ENCODE measurements around the gene TEX29. TPM values are rescaled to one million over a fixed set of nuclear protein-coding genes. Genes with fewer than 3 reads are reported as not detected.

The TEX29 gene
- total RNA-seq, 4 donors from 2014 or later, result not detected

DNA sequence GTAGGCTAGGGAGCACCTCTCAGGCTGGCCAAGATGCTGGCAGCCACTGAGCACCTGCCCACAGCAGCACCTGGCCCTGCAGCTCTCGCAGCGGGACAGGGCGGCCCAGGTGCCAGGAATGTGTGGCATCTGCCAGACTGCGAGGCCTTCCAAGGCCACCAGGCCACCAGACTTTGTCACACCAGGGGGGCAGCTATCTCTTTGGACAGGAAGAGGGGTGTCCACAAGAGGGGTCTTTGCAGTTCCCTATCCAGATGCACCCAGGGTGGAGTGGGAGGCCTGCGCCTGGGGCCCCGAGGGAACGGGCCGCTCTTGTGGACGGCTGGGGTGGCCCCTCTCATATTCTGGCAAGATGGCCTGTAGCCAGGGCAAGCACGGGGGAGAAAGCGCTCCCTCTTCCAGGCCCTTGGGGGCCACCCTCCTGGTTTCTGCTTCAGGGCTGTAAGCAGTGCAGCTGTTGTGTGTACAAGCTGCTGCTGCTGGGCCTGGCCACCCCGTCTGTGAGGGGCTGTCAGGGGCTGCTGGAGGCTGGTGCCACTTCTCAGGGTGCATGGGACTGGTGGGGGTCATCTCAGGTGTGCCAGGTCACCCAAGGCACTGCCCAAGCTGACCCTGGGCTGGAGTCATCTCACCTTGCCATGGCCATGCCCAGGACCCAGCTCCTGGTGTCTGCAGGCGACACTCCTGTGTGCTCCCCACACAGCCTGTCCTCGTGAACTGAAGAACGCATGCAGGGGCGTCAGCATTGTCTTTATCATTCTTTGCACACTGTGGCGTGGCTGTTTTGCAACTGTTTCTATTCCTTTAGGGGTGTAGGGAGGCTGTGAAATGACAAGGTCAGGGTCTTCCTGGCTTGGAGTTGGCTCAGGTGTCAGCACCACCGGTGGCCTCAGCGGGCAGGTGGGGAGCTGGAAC is 1.8 kb downstream of the TEX29 start:
- TF ChIP-seq POLR2A (IDR thresholded peaks at IDR 0.05), result no peak
- TF ChIP-seq, protein P1, sequence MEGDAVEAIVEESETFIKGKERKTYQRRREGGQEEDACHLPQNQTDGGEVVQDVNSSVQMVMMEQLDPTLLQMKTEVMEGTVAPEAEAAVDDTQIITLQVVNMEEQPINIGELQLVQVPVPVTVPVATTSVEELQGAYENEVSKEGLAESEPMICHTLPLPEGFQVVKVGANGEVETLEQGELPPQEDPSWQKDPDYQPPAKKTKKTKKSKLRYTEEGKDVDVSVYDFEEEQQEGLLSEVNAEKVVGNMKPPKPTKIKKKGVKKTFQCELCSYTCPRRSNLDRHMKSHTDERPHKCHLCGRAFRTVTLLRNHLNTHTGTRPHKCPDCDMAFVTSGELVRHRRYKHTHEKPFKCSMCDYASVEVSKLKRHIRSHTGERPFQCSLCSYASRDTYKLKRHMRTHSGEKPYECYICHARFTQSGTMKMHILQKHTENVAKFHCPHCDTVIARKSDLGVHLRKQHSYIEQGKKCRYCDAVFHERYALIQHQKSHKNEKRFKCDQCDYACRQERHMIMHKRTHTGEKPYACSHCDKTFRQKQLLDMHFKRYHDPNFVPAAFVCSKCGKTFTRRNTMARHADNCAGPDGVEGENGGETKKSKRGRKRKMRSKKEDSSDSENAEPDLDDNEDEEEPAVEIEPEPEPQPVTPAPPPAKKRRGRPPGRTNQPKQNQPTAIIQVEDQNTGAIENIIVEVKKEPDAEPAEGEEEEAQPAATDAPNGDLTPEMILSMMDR (IDR thresholded peaks at IDR 0.05), result no peak
- no peaks in the 10 kb centered on the region for H3K4me1 ChIP-seq
- intact Hi-C loops (cut with DNase I), result no loop called here
- no peaks in the 10 kb centered on the region for H3K36me3 ChIP-seq
- H3K27ac ChIP-seq, result no peak overlapping the region
- no peaks in the 10 kb centered on the region for H3K9me3 ChIP-seq
- H3K4me3 ChIP-seq (replicated peaks in 1 of 3), result no peak overlapping the region
- H3K27me3 ChIP-seq, result no peaks in the 10 kb centered on the region
- no peak for DNase-seq
- WGBS, 2 donors, result 81 to 83% methylated on average over 10 to 17 of the region's 19 CpGs

DNA sequence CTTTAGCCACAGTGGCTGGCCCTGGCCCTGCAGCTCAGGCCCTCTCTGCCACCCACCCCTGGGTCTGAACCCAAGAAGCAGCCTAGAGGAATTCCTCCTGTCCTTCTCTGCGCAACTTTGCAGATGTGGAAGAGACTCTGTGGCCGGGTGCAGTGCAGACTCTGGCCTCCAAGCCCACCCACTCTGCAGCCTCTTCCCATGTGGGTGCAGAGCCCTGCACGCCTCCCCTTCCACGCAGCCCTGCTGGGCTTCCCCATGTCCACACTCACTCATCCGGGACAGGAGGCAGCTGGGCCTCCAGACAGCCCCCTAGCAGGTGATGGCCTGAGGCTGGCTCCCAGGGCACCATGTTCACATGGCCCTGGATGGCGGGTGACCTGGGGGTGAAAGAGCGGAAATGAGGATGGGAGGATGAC is 2.5 kb downstream of the TEX29 start:
- no peaks in the 10 kb centered on the region for H3K4me1 ChIP-seq
- no peaks in the 10 kb centered on the region for H3K36me3 ChIP-seq
- no peaks in the 10 kb centered on the region for H3K9me3 ChIP-seq
- intact Hi-C loops (cut with DNase I), result no loop called here
- no peaks in the 10 kb centered on the region for H3K27me3 ChIP-seq
- no peak for DNase-seq
- 83 to 89% methylated on average over 7 of the region's 7 CpGs for WGBS, 2 donors
- H3K27ac ChIP-seq, result no peak overlapping the region
- TF ChIP-seq POLR2A (IDR thresholded peaks at IDR 0.05), result no peak
- TF ChIP-seq, protein P1 (IDR thresholded peaks at IDR 0.05), result no peak
- H3K4me3 ChIP-seq (replicated peaks in 1 of 3), result no peak overlapping the region

DNA sequence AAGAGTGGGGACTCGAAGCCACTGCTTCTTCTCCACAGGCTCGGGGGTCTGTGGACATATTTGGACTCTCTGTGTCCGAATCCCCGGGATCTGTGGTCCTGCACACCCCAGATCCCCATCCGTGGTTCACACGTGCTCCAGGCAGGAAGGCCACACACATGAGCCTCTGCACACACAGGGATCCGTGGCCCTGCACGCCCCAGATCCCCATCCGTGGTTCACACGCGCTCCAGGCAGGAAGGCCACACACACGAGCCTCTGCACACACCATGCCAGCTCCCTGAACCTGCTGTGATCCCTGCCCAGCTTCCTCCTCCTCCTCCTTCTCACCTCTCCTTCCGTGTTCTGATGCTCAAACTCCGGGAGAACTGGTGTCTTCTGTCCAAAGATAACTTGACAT is 3.1 kb downstream of the TEX29 start:
- DNase-seq, result no peak
- TF ChIP-seq, protein P1 (IDR thresholded peaks at IDR 0.05), result no peak
- TF ChIP-seq POLR2A (IDR thresholded peaks at IDR 0.05), result no peak
- intact Hi-C loops (cut with DNase I), result no loop called here
- Histone ChIP-seq H3K4me1 (no peaks in the 10 kb centered on the region), H3K36me3 (no peaks in the 10 kb centered on the region), H3K27me3 (no peaks in the 10 kb centered on the region), H3K27ac (no peak overlapping the region), H3K9me3 (no peaks in the 10 kb centered on the region), H3K4me3 (replicated peaks in 1 of 3) (no peak overlapping the region)
- 86 to 88% methylated on average over 14 of the region's 14 CpGs for WGBS, 2 donors

DNA sequence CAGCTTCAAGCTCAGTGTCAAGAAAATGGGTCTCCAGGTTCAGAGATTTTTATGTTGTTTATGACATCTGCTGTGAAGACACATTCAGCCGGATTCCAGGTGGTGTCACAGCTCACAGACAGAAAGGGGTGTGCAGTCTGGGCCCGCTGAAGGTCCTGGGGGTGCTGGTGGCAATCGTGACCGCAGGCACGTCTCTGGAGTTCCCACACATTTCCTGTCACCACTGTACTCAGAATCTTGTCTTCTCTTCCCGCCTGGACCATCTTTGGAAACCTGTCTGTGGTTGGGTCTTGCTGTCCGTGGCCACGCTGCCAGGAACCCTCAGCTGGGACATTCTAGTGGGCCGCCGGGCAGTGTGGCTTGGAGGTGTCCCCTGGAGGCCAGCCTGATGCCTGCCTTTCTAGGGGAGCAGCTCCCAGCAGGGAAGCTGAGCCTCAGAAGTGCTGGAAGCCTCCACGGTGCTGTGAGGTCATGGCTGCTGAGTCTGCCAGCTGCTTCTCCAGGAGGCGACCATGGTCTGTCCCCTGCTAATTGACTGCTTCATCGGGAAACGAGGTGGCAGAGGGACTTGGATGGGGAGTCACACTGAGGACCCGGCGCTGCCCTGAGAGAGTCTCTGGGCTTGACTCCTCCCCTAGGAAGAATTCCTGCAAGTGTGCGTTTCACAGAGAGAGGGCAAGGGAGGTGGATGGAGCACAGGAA is 3.7 kb downstream of the TEX29 start:
- H3K4me1 ChIP-seq, result no peaks in the 10 kb centered on the region
- TF ChIP-seq POLR2A (IDR thresholded peaks at IDR 0.05), result no peak
- TF ChIP-seq, protein P1 (IDR thresholded peaks at IDR 0.05), result no peak
- H3K36me3 ChIP-seq, result no peaks in the 10 kb centered on the region
- intact Hi-C loops (cut with DNase I), result no loop called here
- no peak for DNase-seq
- H3K4me3 ChIP-seq (replicated peaks in 1 of 3), result no peak overlapping the region
- WGBS, 2 donors, result 75 to 79% methylated on average over 16 to 17 of the region's 17 CpGs
- H3K9me3 ChIP-seq, result no peaks in the 10 kb centered on the region
- no peak overlapping the region for H3K27ac ChIP-seq
- no peaks in the 10 kb centered on the region for H3K27me3 ChIP-seq

DNA sequence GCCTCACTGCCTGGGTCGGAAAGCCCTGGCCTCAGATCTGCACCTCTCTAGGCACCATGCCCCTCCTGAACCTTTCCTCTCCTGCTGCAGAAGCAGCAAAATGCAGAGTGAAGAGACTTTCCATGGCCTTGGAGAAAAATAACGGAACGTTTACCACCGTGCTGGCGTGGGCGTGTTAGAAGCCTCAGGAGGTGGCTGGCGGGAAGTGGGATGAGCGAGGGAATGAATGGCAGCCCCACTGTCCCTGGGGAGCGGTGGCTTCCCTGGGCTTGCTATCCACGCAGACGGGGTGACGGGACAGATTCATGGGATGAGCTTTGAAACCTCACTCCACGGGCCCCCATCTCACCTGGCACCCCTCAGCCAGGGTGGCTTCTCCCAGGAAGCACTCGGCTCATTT is 4.3 kb downstream of the TEX29 start:
- DNase-seq, result no peak
- H3K36me3 ChIP-seq, result no peaks in the 10 kb centered on the region
- H3K27ac ChIP-seq, result no peak overlapping the region
- no peaks in the 10 kb centered on the region for H3K27me3 ChIP-seq
- H3K4me1 ChIP-seq, result no peaks in the 10 kb centered on the region
- TF ChIP-seq POLR2A (IDR thresholded peaks at IDR 0.05), result no peak
- TF ChIP-seq, protein P1 (IDR thresholded peaks at IDR 0.05), result no peak
- 84 to 85% methylated on average over 14 of the region's 14 CpGs for WGBS, 2 donors
- no peak overlapping the region for H3K4me3 ChIP-seq (replicated peaks in 1 of 3)
- intact Hi-C loops (cut with DNase I), result no loop called here
- no peaks in the 10 kb centered on the region for H3K9me3 ChIP-seq
